Measurements from ENCODE around the gene SNTA1. TPM values are rescaled to one million over a fixed set of nuclear protein-coding genes. Genes with fewer than 3 reads are reported as not detected.
"Not testable (repeated sequence)": the region's sequence is repeated elsewhere in the genome, so short reads cannot be mapped to it uniquely, and the experiment has no call there.

Gene SNTA1
- total RNA-seq, 1 donor from 2014 or later, result 28.9 TPM

- Mint-ChIP-seq H3K36me3 (ENCODE audit: unreplicated experiment) (no peaks in the 10 kb centered on the region), H3K27me3 (ENCODE audit: unreplicated experiment) (peaks cover 16% of the 10 kb centered on the region), H3K4me3 (ENCODE audit: unreplicated experiment) (no peak overlapping the region), H3K9me3 (ENCODE audit: unreplicated experiment) (no peaks in the 10 kb centered on the region), H3K4me1 (ENCODE audit: unreplicated experiment) (no peaks in the 10 kb centered on the region), H3K27ac (ENCODE audit: unreplicated experiment) (no peak overlapping the region)
- TF ChIP-seq, protein P1, sequence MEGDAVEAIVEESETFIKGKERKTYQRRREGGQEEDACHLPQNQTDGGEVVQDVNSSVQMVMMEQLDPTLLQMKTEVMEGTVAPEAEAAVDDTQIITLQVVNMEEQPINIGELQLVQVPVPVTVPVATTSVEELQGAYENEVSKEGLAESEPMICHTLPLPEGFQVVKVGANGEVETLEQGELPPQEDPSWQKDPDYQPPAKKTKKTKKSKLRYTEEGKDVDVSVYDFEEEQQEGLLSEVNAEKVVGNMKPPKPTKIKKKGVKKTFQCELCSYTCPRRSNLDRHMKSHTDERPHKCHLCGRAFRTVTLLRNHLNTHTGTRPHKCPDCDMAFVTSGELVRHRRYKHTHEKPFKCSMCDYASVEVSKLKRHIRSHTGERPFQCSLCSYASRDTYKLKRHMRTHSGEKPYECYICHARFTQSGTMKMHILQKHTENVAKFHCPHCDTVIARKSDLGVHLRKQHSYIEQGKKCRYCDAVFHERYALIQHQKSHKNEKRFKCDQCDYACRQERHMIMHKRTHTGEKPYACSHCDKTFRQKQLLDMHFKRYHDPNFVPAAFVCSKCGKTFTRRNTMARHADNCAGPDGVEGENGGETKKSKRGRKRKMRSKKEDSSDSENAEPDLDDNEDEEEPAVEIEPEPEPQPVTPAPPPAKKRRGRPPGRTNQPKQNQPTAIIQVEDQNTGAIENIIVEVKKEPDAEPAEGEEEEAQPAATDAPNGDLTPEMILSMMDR (IDR thresholded peaks at IDR 0.05), result no peak
- no peak for DNase-seq (ENCODE audit: extremely low spot score, unreplicated experiment)
These were observed 29.4 kb upstream of the SNTA1 start for GRCh38 chr20:33472868-33473435.

GRCh38 chr20:33470866-33471265, 27.3 kb upstream of the SNTA1 start:
- DNase-seq (ENCODE audit: extremely low spot score, unreplicated experiment), result no peak
- Mint-ChIP-seq H3K4me3 (ENCODE audit: unreplicated experiment) (no peak overlapping the region), H3K4me1 (ENCODE audit: unreplicated experiment) (no peaks in the 10 kb centered on the region), H3K27ac (ENCODE audit: unreplicated experiment) (no peak overlapping the region), H3K9me3 (ENCODE audit: unreplicated experiment) (no peaks in the 10 kb centered on the region), H3K36me3 (ENCODE audit: unreplicated experiment) (no peaks in the 10 kb centered on the region), H3K27me3 (ENCODE audit: unreplicated experiment) (peaks cover 14% of the 10 kb centered on the region)
- TF ChIP-seq, protein P1 (IDR thresholded peaks at IDR 0.05), result no peak

GRCh38 chr20:33470457-33470856, 26.9 kb upstream of the SNTA1 start:
- no peaks in the 10 kb centered on the region for H3K36me3 Mint-ChIP-seq (ENCODE audit: unreplicated experiment)
- H3K27ac Mint-ChIP-seq (ENCODE audit: unreplicated experiment), result no peak overlapping the region
- TF ChIP-seq, protein P1 (IDR thresholded peaks at IDR 0.05), result no peak
- no peak overlapping the region for H3K4me3 Mint-ChIP-seq (ENCODE audit: unreplicated experiment)
- H3K27me3 Mint-ChIP-seq (ENCODE audit: unreplicated experiment), result peaks cover 14% of the 10 kb centered on the region
- H3K4me1 Mint-ChIP-seq (ENCODE audit: unreplicated experiment), result no peaks in the 10 kb centered on the region
- H3K9me3 Mint-ChIP-seq (ENCODE audit: unreplicated experiment), result no peaks in the 10 kb centered on the region
- no peak for DNase-seq (ENCODE audit: extremely low spot score, unreplicated experiment)

DNA sequence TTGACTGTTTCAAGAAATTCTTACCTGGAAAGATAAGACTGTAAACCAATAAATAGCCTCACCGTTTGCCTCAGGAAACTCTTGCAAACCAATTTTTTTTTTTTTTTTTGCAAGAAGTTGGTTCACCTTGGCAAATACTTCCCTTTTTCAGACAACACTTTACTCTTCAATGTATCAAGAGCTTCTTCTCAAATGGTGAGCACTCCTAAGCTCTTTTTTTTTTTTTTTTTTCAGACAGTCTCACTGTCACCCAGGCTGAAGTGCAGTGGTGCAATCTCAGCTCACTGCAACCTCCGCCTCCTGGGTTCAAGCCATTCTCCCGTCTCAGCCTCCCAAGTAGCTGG, 22.7 kb upstream of the SNTA1 start:
- no peak overlapping the region for H3K27ac Mint-ChIP-seq (ENCODE audit: unreplicated experiment)
- no peaks in the 10 kb centered on the region for H3K27me3 Mint-ChIP-seq (ENCODE audit: unreplicated experiment)
- no peaks in the 10 kb centered on the region for H3K36me3 Mint-ChIP-seq (ENCODE audit: unreplicated experiment)
- TF ChIP-seq, protein P1 (IDR thresholded peaks at IDR 0.05), result no peak
- no peaks in the 10 kb centered on the region for H3K4me1 Mint-ChIP-seq (ENCODE audit: unreplicated experiment)
- H3K9me3 Mint-ChIP-seq (ENCODE audit: unreplicated experiment), result no peaks in the 10 kb centered on the region
- no peak for DNase-seq (ENCODE audit: extremely low spot score, unreplicated experiment)
- H3K4me3 Mint-ChIP-seq (ENCODE audit: unreplicated experiment), result no peak overlapping the region

- Mint-ChIP-seq H3K36me3 (ENCODE audit: unreplicated experiment) (no peaks in the 10 kb centered on the region), H3K4me1 (ENCODE audit: unreplicated experiment) (no peaks in the 10 kb centered on the region), H3K9me3 (ENCODE audit: unreplicated experiment) (no peaks in the 10 kb centered on the region), H3K27me3 (ENCODE audit: unreplicated experiment) (no peaks in the 10 kb centered on the region), H3K27ac (ENCODE audit: unreplicated experiment) (no peak overlapping the region), H3K4me3 (ENCODE audit: unreplicated experiment) (no peak overlapping the region)
- no peak for DNase-seq (ENCODE audit: extremely low spot score, unreplicated experiment)
- TF ChIP-seq, protein P1 (IDR thresholded peaks at IDR 0.05), result no peak
These were observed 22.1 kb upstream of the SNTA1 start for GRCh38 chr20:33465481-33466302.

- H3K36me3 Mint-ChIP-seq (ENCODE audit: unreplicated experiment); H3K4me1 Mint-ChIP-seq (ENCODE audit: unreplicated experiment); H3K9me3 Mint-ChIP-seq (ENCODE audit: unreplicated experiment); H3K27ac Mint-ChIP-seq (ENCODE audit: unreplicated experiment); DNase-seq (ENCODE audit: extremely low spot score, unreplicated experiment); H3K27me3 Mint-ChIP-seq (ENCODE audit: unreplicated experiment); H3K4me3 Mint-ChIP-seq (ENCODE audit: unreplicated experiment): not testable (repeated sequence)
These were observed 21.2 kb upstream of the SNTA1 start for GRCh38 chr20:33464759-33465158.
